Measurements from ENCODE around the gene FLNB. TPM values are rescaled to one million over a fixed set of nuclear protein-coding genes. Genes with fewer than 3 reads are reported as not detected.
A peak's percentile ranks its signal among the peaks of the same experiment; 100 is the strongest.

FLNB gene
- polyA plus RNA-seq, 1 of the 3 experiments (the other 2 are of a cell fraction) = 127 TPM

DNA sequence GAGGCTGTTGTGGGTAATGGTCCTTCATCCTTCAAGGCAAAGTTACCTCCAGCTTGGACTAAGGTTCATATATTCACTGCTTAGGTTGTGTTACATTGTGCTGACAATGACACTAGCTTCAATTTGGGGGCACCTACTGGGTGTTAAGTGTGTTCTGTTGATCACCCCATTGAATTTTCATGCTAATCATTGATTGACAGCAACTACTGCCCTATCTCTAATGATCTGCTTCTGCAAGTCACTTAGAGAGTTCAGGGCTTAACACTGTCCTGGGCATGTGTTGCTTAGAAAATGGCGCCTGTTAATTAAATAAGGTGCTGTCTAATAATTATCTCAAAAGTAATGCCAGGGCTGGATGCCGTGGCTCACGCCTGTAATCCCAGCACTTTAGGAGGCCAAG is 3.4 kb downstream of the FLNB start:
- DNase-seq = no peak
- CTCF ChIA-PET = interaction anchor here (0.6 to 2.9 kb wide), 3 partner anchors 34 to 166 kb away, joined by 3 to 15 read pairs (median 3); no protein-coding TSS in a partner anchor
- Histone ChIP-seq H3K9me2 (no peaks in the 10 kb centered on the region), H3F3A (replicated peaks; ENCODE audit: insufficient read depth) (peaks cover 22% of the 10 kb centered on the region), H4K20me1 (ENCODE audit: insufficient read depth) (peaks cover 42% of the 10 kb centered on the region), H3K27me3 (ENCODE audit: insufficient read depth) (no peaks in the 10 kb centered on the region), H3K27ac (ENCODE audit: low read depth in 2 of 2, low read length in 1 of 2) (no peak overlapping the region; a peak in 1 of 4 replicates), H2AFZ (ENCODE audit: low read depth) (no peak overlapping the region), H3K4me3 (ENCODE audit: low read depth in 2 of 2, low read length in 1 of 2) (0 out of 4 replicates have a peak overlapping the region, but pooled peaks of 1 of the 2 experiments have one; percentile 100), H3K79me2 (ENCODE audit: insufficient read depth) (peaks cover 84% of the 10 kb centered on the region), H3K9me3 (no peaks in the 10 kb centered on the region), H3K4me1 (ENCODE audit: control insufficient read depth in 1 of 2, insufficient read depth in 2 of 2, low read depth in 1 of 2, low read length in 1 of 2) (peaks cover 20 to 55% of the 10 kb centered on the region in 2 experiments), H3K36me3 (replicated peaks in 1 of 2; ENCODE audit: control insufficient read depth in 1 of 2, insufficient read depth in 2 of 2, low read length in 1 of 2) (peaks cover 0 to 7% of the 10 kb centered on the region in 2 experiments), H3K4me2 (peak overlapping the region; percentile 96), H3K9ac (no peak overlapping the region)
- POLR2A ChIA-PET = no interaction called here
- WGBS (ENCODE audit: low lambda C conversion rate) = 100% methylated on average over 3 of the region's 3 CpGs
- no peak for TF ChIP-seq SMC3 (IDR thresholded peaks at IDR 0.05; ENCODE audit: low read depth, low read length)

DNA sequence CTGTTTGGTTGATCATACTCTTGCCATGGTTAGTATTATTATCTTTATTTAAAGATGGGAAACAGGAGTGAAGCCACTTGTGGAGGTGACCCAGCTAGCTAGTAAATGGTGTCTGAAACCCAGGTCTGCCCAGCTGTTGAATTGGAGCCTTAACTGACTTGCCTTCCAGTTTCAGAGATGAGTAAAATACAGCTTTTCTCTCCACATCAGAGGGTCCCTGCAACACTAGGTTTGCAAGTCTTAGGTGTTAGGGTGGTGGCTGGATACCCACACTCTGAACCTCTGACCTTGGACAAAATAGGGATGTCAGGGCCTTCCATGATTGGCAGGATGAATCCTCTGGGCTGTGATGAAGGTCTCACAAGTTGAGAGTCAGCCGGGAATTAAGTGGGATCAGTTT is 4.1 kb downstream of the FLNB start:
- no peak overlapping the region for H3K4me3 ChIP-seq (ENCODE audit: low read depth in 2 of 2, low read length in 1 of 2)
- no peaks in the 10 kb centered on the region for H3K27me3 ChIP-seq (ENCODE audit: insufficient read depth)
- peaks cover 22% of the 10 kb centered on the region for H3F3A ChIP-seq (replicated peaks; ENCODE audit: insufficient read depth)
- H3K4me2 ChIP-seq = peak overlapping the region; percentile 38
- no peak for DNase-seq
- ChIA-PET POLR2A (no interaction called here), CTCF (interaction anchor here (0.7 to 3.5 kb wide), 4 partner anchors 156 to 168 kb away, joined by 3 to 16 read pairs (median 9); no protein-coding TSS in a partner anchor)
- WGBS (ENCODE audit: low lambda C conversion rate) = 86% methylated on average over 1 of the region's 1 CpG
- peaks cover 43% of the 10 kb centered on the region for H4K20me1 ChIP-seq (ENCODE audit: insufficient read depth)
- H3K79me2 ChIP-seq (ENCODE audit: insufficient read depth) = peaks cover 91% of the 10 kb centered on the region
- H3K9ac ChIP-seq = no peak overlapping the region
- H3K9me3 ChIP-seq = no peaks in the 10 kb centered on the region
- TF ChIP-seq FOSL2 (IDR thresholded peaks at IDR 0.05; ENCODE audit: borderline replicate concordance, low read depth) = no peak
- TF ChIP-seq, protein P1, sequence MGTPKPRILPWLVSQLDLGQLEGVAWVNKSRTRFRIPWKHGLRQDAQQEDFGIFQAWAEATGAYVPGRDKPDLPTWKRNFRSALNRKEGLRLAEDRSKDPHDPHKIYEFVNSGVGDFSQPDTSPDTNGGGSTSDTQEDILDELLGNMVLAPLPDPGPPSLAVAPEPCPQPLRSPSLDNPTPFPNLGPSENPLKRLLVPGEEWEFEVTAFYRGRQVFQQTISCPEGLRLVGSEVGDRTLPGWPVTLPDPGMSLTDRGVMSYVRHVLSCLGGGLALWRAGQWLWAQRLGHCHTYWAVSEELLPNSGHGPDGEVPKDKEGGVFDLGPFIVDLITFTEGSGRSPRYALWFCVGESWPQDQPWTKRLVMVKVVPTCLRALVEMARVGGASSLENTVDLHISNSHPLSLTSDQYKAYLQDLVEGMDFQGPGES (IDR thresholded peaks at IDR 0.05; ENCODE audit: low read depth, low read length) = no peak
- no peak for TF ChIP-seq NRF1 (IDR thresholded peaks at IDR 0.05; ENCODE audit: low read depth, low read length)
- TF ChIP-seq, protein P2, sequence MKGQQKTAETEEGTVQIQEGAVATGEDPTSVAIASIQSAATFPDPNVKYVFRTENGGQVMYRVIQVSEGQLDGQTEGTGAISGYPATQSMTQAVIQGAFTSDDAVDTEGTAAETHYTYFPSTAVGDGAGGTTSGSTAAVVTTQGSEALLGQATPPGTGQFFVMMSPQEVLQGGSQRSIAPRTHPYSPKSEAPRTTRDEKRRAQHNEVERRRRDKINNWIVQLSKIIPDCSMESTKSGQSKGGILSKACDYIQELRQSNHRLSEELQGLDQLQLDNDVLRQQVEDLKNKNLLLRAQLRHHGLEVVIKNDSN (IDR thresholded peaks at IDR 0.05; ENCODE audit: borderline replicate concordance, low read depth) = no peak
- TF ChIP-seq JUND (IDR thresholded peaks at IDR 0.05) = no peak
- no peak for TF ChIP-seq SIN3A (IDR thresholded peaks at IDR 0.05; ENCODE audit: borderline replicate concordance, low read depth, low read length)
- TF ChIP-seq MEF2A (IDR thresholded peaks at IDR 0.05; ENCODE audit: borderline replicate concordance, low read depth) = no peak
- no peak for TF ChIP-seq RXRA (IDR thresholded peaks at IDR 0.05; ENCODE audit: borderline replicate concordance, low read depth)
- no peak for TF ChIP-seq MXI1 (IDR thresholded peaks at IDR 0.05; ENCODE audit: low read depth, low read length)
- H3K36me3 ChIP-seq (replicated peaks in 1 of 2; ENCODE audit: control insufficient read depth in 1 of 2, insufficient read depth in 2 of 2, low read length in 1 of 2) = peaks cover 0 to 7% of the 10 kb centered on the region in 2 experiments
- H3K9me2 ChIP-seq = no peaks in the 10 kb centered on the region
- peaks cover 20 to 55% of the 10 kb centered on the region in 2 experiments for H3K4me1 ChIP-seq (ENCODE audit: control insufficient read depth in 1 of 2, insufficient read depth in 2 of 2, low read depth in 1 of 2, low read length in 1 of 2)
- H2AFZ ChIP-seq (ENCODE audit: low read depth) = no peak overlapping the region
- H3K27ac ChIP-seq (ENCODE audit: low read depth in 2 of 2, low read length in 1 of 2) = peak overlapping the region in 1 of 2 experiments; percentile 85; a peak in 2 of 4 replicates

Data from SK-N-SH (cell line).